Fibroblast of skin of right biceps (primary cell): ENCODE results near the gene VPS33A.
"Not testable (repeated sequence)": the region's sequence is repeated elsewhere in the genome, so short reads cannot be mapped to it uniquely, and the experiment has no call there.

Experiments used
- DNase-seq: peaks from one replicate; pipeline ENCODE4 v3.0.0-alpha.2; 2013

Gene VPS33A

GRCh38 chr12:122266230-122266901 lies at the start of gene VPS33A:
Gene VPS33A (minus strand): TSS chr12:122266494. CDS start chr12:122266408, 86 bp downstream.
- DNase-seq: peak; percentile 98

GRCh38 chr12:122312926-122313325 lies 46.6 kb upstream of the VPS33A start:
- DNase-seq: no peak

GRCh38 chr12:122311696-122312095 lies 45.4 kb upstream of the VPS33A start:
- no peak for DNase-seq

GRCh38 chr12:122310626-122311333 lies 44.5 kb upstream of the VPS33A start:
- DNase-seq: no peak

GRCh38 chr12:122309564-122310121 lies 43.3 kb upstream of the VPS33A start:
- no peak for DNase-seq

GRCh38 chr12:122308811-122309210 lies 42.5 kb upstream of the VPS33A start:
- peak; percentile 48 for DNase-seq

GRCh38 chr12:122306407-122306806 lies 40.1 kb upstream of the VPS33A start:
- DNase-seq: no peak

- no peak for DNase-seq
Measured at GRCh38 chr12:122304924-122305323, 38.6 kb upstream of the VPS33A start.

- DNase-seq: no peak
Measured at GRCh38 chr12:122303068-122303467, 36.8 kb upstream of the VPS33A start.

- DNase-seq: no peak
Measured at GRCh38 chr12:122298071-122298748, 31.9 kb upstream of the VPS33A start.

GRCh38 chr12:122297494-122297893 lies 31.2 kb upstream of the VPS33A start:
- no peak for DNase-seq

- no peak for DNase-seq
Measured at GRCh38 chr12:122295877-122296276, 29.6 kb upstream of the VPS33A start.

- no peak for DNase-seq
Measured at GRCh38 chr12:122293081-122293480, 26.8 kb upstream of the VPS33A start.

- DNase-seq: no peak
Measured at GRCh38 chr12:122291431-122291830, 25.1 kb upstream of the VPS33A start.

- no peak for DNase-seq
Measured at GRCh38 chr12:122283680-122284079, 17.4 kb upstream of the VPS33A start.

- peak; percentile 87 for DNase-seq
Measured at GRCh38 chr12:122282061-122282460, 15.8 kb upstream of the VPS33A start.

GRCh38 chr12:122276242-122276641 lies 9.9 kb upstream of the VPS33A start:
- no peak for DNase-seq

GRCh38 chr12:122275459-122275858 lies 9.2 kb upstream of the VPS33A start:
- no peak for DNase-seq

GRCh38 chr12:122265886-122266229 lies 436 bp downstream of the VPS33A start:
- peak; percentile 2 for DNase-seq

GRCh38 chr12:122265476-122265875 lies 818 bp downstream of the VPS33A start:
- no peak for DNase-seq

GRCh38 chr12:122260735-122261134 lies 5.6 kb downstream of the VPS33A start:
- DNase-seq: not testable (repeated sequence)

- DNase-seq: not testable (repeated sequence)
Measured at GRCh38 chr12:122258939-122259338, 7.4 kb downstream of the VPS33A start.

- DNase-seq: not testable (repeated sequence)
Measured at GRCh38 chr12:122258462-122258861, 7.8 kb downstream of the VPS33A start.

- DNase-seq: no peak
Measured at GRCh38 chr12:122250536-122250935, 15.8 kb downstream of the VPS33A start.
